Right lobe of liver (tissue), 6 donors: ENCODE measurements around the gene ZCCHC10. TPM values are rescaled to one million over a fixed set of nuclear protein-coding genes. Genes with fewer than 3 reads are reported as not detected.
"Not testable (repeated sequence)": the region's sequence is repeated elsewhere in the genome, so short reads cannot be mapped to it uniquely, and the experiment has no call there.

Experiments
- ATAC-seq, 4 donors: fragments of 200-7000 bp; cut with Tn5 transposase; one replicate each; pipeline ENCODE4 v1.9.1; 2020; ENCODE audit warnings: mild to moderate bottlenecking in 4 of 4, moderate library complexity in 4 of 4
- DNase-seq, 3 donors: peaks; one replicate each; pipeline ENCODE4 v3.0.0-alpha.2; 2020
- H3K27ac ChIP-seq, 3 donors: fragments of 200-600 bp; one replicate each; pipeline ENCODE4 v1.8.0; 2022
- H3K27me3 ChIP-seq, 2 donors: fragments of 200-600 bp; one replicate each; pipeline ENCODE4 v1.8.0; 2022
- H3K36me3 ChIP-seq, 4 donors: fragments of 200-600 bp; sonication (generic) in 1 of 4; one replicate each; pipeline versions ENCODE4 v1.5.1 to v1.8.0; 2017 to 2022; ENCODE audit warnings: control low read depth in 1 of 4
- H3K4me1 ChIP-seq, 4 donors: fragments of 200-600 bp; sonication (generic) in 1 of 4; one replicate each; pipeline versions ENCODE4 v1.5.1 to v1.8.0; 2017 to 2022; ENCODE audit warnings: control low read depth in 1 of 4
- H3K4me3 ChIP-seq, 3 donors: fragments of 200-600 bp; one replicate each; pipeline ENCODE4 v1.8.0; 2022
- H3K9me3 ChIP-seq, 4 donors: fragments of 200-600 bp; sonication (generic) in 1 of 4; one replicate each; pipeline versions ENCODE4 v1.5.1 to v1.8.0; 2017 to 2022; ENCODE audit warnings: control low read depth in 1 of 4
- CTCF ChIP-seq, 4 donors: fragments of 200-600 bp in 3 of 4; fragments of 450-650 bp in 1 of 4; IDR thresholded peaks; one replicate each; pipeline versions ENCODE4 v1.5.1 to v1.8.0; 2016 to 2022; ENCODE audit warnings: antibody characterized with exemption in 4 of 4, mild to moderate bottlenecking in 2 of 4
- POLR2A ChIP-seq: fragments of 450-650 bp; IDR thresholded peaks from one replicate; pipeline ENCODE4 v1.6.1; 2017; ENCODE audit warnings: antibody characterized with exemption, mild to moderate bottlenecking
- WGBS: methylation state at CpG from one replicate; pipeline ENCODE4 v1.1.6; 2018; ENCODE audit warnings: low coverage, low lambda C conversion rate; ENCODE audit not compliant: insufficient coverage; ENCODE audit errors: missing lambda C conversion rate; 5-methylcytosine and 5-hydroxymethylcytosine counted together
- intact Hi-C, 2 donors: fragments of 100-400 bp; cut with DNase I; formaldehyde crosslinking; loops; one replicate each; pipeline versions ENCODE4 v1.11.2 to v1.14.1; 2022
- total RNA-seq, 6 experiments: library from RNA; depleted of rRNA in 2 of 6; stranded (reverse); fragments of >200 nt in 2 of 6; fragmentation: NEBNext Ultra II Directional in 3 of 6; extraction: Animal tissue kit (Norgen Biotek cat#: 25700) in 3 of 6; gene quantifications; one replicate each; pipeline versions ENCODE4 v1.1.0 to v1.2.4, GENCODE V29; 2016 to 2023
- donor health status: DM: no; HTN: yes; CAD: no.
- donor health status: DM: no; HTN: no; CAD: no.
- donor health status: DM: no; HTN: no; CAD: no.
- donor health status: DM: no; HTN: yes; CAD: no.
- donor health status: DM: no; HTN: yes; CAD: no.

ZCCHC10 gene
- total RNA-seq, 6 experiments from 2014 or later: 2.6 to 11.0 (median 9.0) TPM

GRCh38 chr5:133029416-133029815 is 3.1 kb upstream of the ZCCHC10 start:
- Histone ChIP-seq H3K27me3 (no peaks in the 10 kb centered on the region), H3K9me3 (no peaks in the 10 kb centered on the region), H3K27ac (no peak overlapping the region), H3K36me3 (no peaks in the 10 kb centered on the region), H3K4me1 (peaks cover 0 to 24% (median 0%) of the 10 kb centered on the region in 4 donors), H3K4me3 (no peak overlapping the region)
- ATAC-seq: no peak
- TF ChIP-seq CTCF (IDR thresholded peaks at IDR 0.05) (no peak), POLR2A (no peak)
- no peak for DNase-seq
- intact Hi-C loops: no loop called here
- WGBS: 100% methylated on average over 1 of the region's 1 CpG

- ATAC-seq (peak in 2 of 4 donors; percentile 50 to 61), DNase-seq (no peak)
- 5% methylated on average over 15 of the region's 15 CpGs for WGBS
- no peaks in the 10 kb centered on the region for H3K36me3 ChIP-seq
- H3K27ac ChIP-seq: peak overlapping the region in 2 of 3 donors; percentile 3 to 32
- no peak for TF ChIP-seq CTCF (IDR thresholded peaks at IDR 0.05)
- no peak for TF ChIP-seq POLR2A
- no peaks in the 10 kb centered on the region for H3K9me3 ChIP-seq
- intact Hi-C loops: no loop called here
- no peaks in the 10 kb centered on the region for H3K27me3 ChIP-seq
- peak overlapping the region; percentile 82 to 97 (median 92) for H3K4me3 ChIP-seq
- H3K4me1 ChIP-seq: peaks cover 0 to 25% (median 0%) of the 10 kb centered on the region in 4 donors
These were observed 360 bp upstream of the ZCCHC10 start for GRCh38 chr5:133026664-133027153.

- H3K4me3 ChIP-seq, H3K9me3 ChIP-seq, H3K36me3 ChIP-seq, H3K27me3 ChIP-seq, H3K27ac ChIP-seq, ATAC-seq, intact Hi-C loops, DNase-seq: not testable (repeated sequence)
- H3K4me1 ChIP-seq: peaks cover 0 to 18% (median 5%) of the 10 kb centered on the region in 4 donors
- WGBS: 94% methylated on average over 7 of the region's 7 CpGs
These were observed 6.9 kb downstream of the ZCCHC10 start for GRCh38 chr5:133019471-133019870.

DNA sequence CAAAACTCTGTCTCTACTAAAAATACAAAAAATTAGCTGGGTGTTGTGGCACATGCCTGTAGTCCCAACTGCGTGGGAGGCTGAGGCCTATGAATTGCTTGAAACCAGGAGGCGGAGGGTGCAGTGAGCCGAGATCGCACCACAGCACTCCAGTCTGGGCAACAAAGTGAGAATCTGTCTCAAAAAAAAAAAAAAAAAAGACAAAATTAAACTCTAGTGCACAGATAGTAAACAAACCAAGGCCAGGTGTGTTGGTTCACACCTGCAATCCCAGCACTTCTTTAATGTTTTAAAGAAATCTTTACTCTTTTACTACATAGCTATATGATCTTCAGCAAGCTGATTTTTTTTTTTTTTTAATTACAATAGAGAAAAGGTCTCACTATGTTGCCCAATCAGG is 8.4 kb downstream of the ZCCHC10 start:
- ATAC-seq: peak in 3 of 4 donors; percentile 9 to 45 (median 34)
- intact Hi-C loops: no loop called here

More for the DNA sequence above, 8.4 kb downstream of the ZCCHC10 start:
- DNase-seq: no peak
- Histone ChIP-seq H3K4me1 (peaks cover 0 to 17% (median 5%) of the 10 kb centered on the region in 4 donors), H3K27ac (peak overlapping the region in 2 of 3 donors; percentile 75 to 81), H3K27me3 (no peaks in the 10 kb centered on the region), H3K36me3 (peaks cover 0 to 2% (median 0%) of the 10 kb centered on the region in 4 donors), H3K9me3 (no peaks in the 10 kb centered on the region), H3K4me3 (no peak overlapping the region)
- TF ChIP-seq CTCF (IDR thresholded peaks at IDR 0.05) (no peak), POLR2A (no peak)
- WGBS: 33% methylated on average over 1 of the region's 4 CpGs
